IPS DF 6.9 (cell line): ENCODE results near the gene EHBP1.
"Not testable (repeated sequence)": the region's sequence is repeated elsewhere in the genome, so short reads cannot be mapped to it uniquely, and the experiment has no call there.

Experiments used
- DNase-seq: peaks from one replicate; pipeline ENCODE4 v3.0.0-alpha.2; 2013; ENCODE audit warnings: low read depth, low spot score
- H3K27ac ChIP-seq: one replicate; pipeline ENCODE4 v1.5.1; 2013; ENCODE audit warnings: low read length, control low read depth
- H3K27me3 ChIP-seq: 2 replicates; pipeline ENCODE4 v1.6.1; 2013; ENCODE audit warnings: mild to moderate bottlenecking, low read length; ENCODE audit not compliant: control insufficient read depth, insufficient read depth
- H3K36me3 ChIP-seq: 2 replicates; pipeline ENCODE4 v1.6.1; 2013; ENCODE audit warnings: low read length; ENCODE audit not compliant: control insufficient read depth, insufficient read depth
- H3K4me1 ChIP-seq: 2 replicates; pipeline ENCODE4 v1.6.1; 2013; ENCODE audit warnings: low read length; ENCODE audit not compliant: control insufficient read depth, insufficient read depth
- H3K4me3 ChIP-seq: 2 replicates; pipeline ENCODE4 v1.5.1; 2013; ENCODE audit warnings: mild to moderate bottlenecking, low read length
- H3K9me3 ChIP-seq: 2 replicates; pipeline ENCODE4 v1.6.1; 2013; ENCODE audit warnings: low read length, inconsistent platforms; ENCODE audit not compliant: control insufficient read depth, insufficient read depth
- WGBS: extraction: QIAGEN DNeasy Blood & Tissue Kit; methylation state at CpG from one replicate; pipeline ENCODE4 v1.1.7; 2013; ENCODE audit warnings: mixed read lengths, missing lambda C conversion rate; ENCODE audit not compliant: insufficient read length, insufficient coverage; 5-methylcytosine and 5-hydroxymethylcytosine counted together

The EHBP1 gene

DNA sequence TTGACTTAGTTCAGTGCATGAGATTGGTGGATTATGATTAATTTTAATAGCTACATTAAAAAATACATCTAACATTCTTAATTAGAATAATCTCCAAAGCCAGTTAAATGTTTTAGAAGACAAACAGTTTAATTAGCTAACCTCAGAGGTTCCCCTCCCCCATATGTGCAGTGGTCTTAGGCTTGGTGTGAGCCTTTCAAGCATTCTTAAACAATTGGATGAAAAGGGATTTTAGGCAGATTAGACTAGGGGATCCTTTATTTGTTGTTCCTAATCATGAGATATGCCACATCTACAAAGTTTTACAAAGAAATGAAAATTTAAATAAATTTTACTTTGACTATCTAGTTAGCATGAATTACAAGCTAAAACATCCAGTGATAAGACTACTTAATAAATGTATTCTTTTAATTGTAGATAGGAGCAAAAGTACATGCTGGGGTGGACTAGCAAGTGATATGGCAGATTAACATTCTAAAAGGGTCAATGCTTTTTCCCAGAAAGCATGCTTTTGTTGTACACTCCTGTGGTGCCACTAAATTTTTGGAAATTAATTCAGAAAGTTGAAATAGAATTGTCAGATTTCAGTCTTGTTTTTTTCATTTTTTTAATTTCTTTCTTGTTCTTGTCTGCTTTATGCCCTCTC is 302.4 kb downstream of the EHBP1 start:
- no peaks in the 10 kb centered on the region for H3K36me3 ChIP-seq
- no peaks in the 10 kb centered on the region for H3K27me3 ChIP-seq
- no peak overlapping the region for H3K27ac ChIP-seq
- no peak for DNase-seq
- H3K4me1 ChIP-seq: no peaks in the 10 kb centered on the region
- H3K4me3 ChIP-seq: no peak overlapping the region
- no peaks in the 10 kb centered on the region for H3K9me3 ChIP-seq

GRCh38 chr2:63008838-63009237 is 303.3 kb downstream of the EHBP1 start:
- H3K36me3 ChIP-seq: no peaks in the 10 kb centered on the region
- WGBS: no CpG with 5 or more reads among the region's 1 CpG

GRCh38 chr2:63009490-63009889 is 304.0 kb downstream of the EHBP1 start:
- no peaks in the 10 kb centered on the region for H3K36me3 ChIP-seq
- no peaks in the 10 kb centered on the region for H3K27me3 ChIP-seq
- DNase-seq: no peak
- H3K27ac ChIP-seq: no peak overlapping the region
- H3K9me3 ChIP-seq: no peaks in the 10 kb centered on the region
- no peak overlapping the region for H3K4me3 ChIP-seq
- H3K4me1 ChIP-seq: no peaks in the 10 kb centered on the region

More at GRCh38 chr2:63008838-63009237, 303.3 kb downstream of the EHBP1 start:
- H3K27ac ChIP-seq: no peak overlapping the region
- no peaks in the 10 kb centered on the region for H3K27me3 ChIP-seq
- H3K4me1 ChIP-seq: no peaks in the 10 kb centered on the region
- H3K4me3 ChIP-seq: no peak overlapping the region
- no peak for DNase-seq
- no peaks in the 10 kb centered on the region for H3K9me3 ChIP-seq

GRCh38 chr2:63012541-63012940 is 307.0 kb downstream of the EHBP1 start:
- no peaks in the 10 kb centered on the region for H3K36me3 ChIP-seq
- H3K9me3 ChIP-seq: no peaks in the 10 kb centered on the region
- WGBS: no CpG with 5 or more reads among the region's 1 CpG
- no peaks in the 10 kb centered on the region for H3K4me1 ChIP-seq
- DNase-seq: no peak
- no peaks in the 10 kb centered on the region for H3K27me3 ChIP-seq
- H3K27ac ChIP-seq: no peak overlapping the region
- H3K4me3 ChIP-seq: no peak overlapping the region

GRCh38 chr2:63013438-63013837 is 307.9 kb downstream of the EHBP1 start:
- Histone ChIP-seq H3K9me3 (no peaks in the 10 kb centered on the region), H3K27ac (no peak overlapping the region), H3K4me3 (no peak overlapping the region), H3K27me3 (no peaks in the 10 kb centered on the region), H3K36me3 (no peaks in the 10 kb centered on the region), H3K4me1 (no peaks in the 10 kb centered on the region)
- WGBS: no CpG with 5 or more reads among the region's 8 CpGs
- no peak for DNase-seq

- H3K4me3 ChIP-seq: no peak overlapping the region
- H3K4me1 ChIP-seq: no peaks in the 10 kb centered on the region
- no peak overlapping the region for H3K27ac ChIP-seq
- H3K36me3 ChIP-seq: no peaks in the 10 kb centered on the region
- H3K27me3 ChIP-seq: no peaks in the 10 kb centered on the region
- no peak for DNase-seq
- no peaks in the 10 kb centered on the region for H3K9me3 ChIP-seq
- WGBS: no CpG with 5 or more reads among the region's 3 CpGs
Measured at GRCh38 chr2:63015389-63015788, 309.9 kb downstream of the EHBP1 start.

GRCh38 chr2:63018439-63018838 is 312.9 kb downstream of the EHBP1 start:
- H3K27me3 ChIP-seq: no peaks in the 10 kb centered on the region
- no peak overlapping the region for H3K27ac ChIP-seq
- no peaks in the 10 kb centered on the region for H3K36me3 ChIP-seq
- H3K4me3 ChIP-seq: no peak overlapping the region
- H3K9me3 ChIP-seq: no peaks in the 10 kb centered on the region
- WGBS: no CpG with 5 or more reads among the region's 2 CpGs
- no peak for DNase-seq
- H3K4me1 ChIP-seq: no peaks in the 10 kb centered on the region

- no CpG with 5 or more reads among the region's 8 CpGs for WGBS
- not testable (repeated sequence) for H3K4me1 ChIP-seq
Measured at GRCh38 chr2:63019686-63020085, 314.2 kb downstream of the EHBP1 start.

DNA sequence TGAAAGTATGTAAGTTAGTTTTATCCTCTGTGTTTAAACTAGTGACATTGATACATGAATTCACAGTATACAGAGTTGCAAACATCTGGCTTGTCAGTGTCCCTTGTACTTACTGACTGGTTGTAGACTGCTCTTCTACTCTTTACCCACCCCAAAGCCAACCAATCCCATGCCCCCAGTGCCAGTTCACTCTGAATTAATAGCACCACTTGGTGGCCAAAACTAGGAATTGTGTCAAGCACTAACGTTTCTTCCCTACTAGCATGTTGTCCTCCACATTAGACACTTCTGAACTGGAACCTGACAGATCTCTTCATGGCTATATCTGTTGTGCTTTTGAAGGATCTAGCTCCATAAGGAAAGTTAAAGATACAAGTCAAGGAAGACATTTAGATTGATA is 317.9 kb downstream of the EHBP1 start:
- H3K9me3 ChIP-seq: no peaks in the 10 kb centered on the region
- no peak overlapping the region for H3K27ac ChIP-seq
- DNase-seq: no peak
- WGBS: no CpG with 5 or more reads among the region's 1 CpG
- no peak overlapping the region for H3K4me3 ChIP-seq
- no peaks in the 10 kb centered on the region for H3K4me1 ChIP-seq
- no peaks in the 10 kb centered on the region for H3K27me3 ChIP-seq
- H3K36me3 ChIP-seq: no peaks in the 10 kb centered on the region

More at GRCh38 chr2:63019686-63020085, 314.2 kb downstream of the EHBP1 start:
- not testable (repeated sequence) for H3K27ac ChIP-seq, H3K36me3 ChIP-seq, H3K9me3 ChIP-seq, DNase-seq, H3K27me3 ChIP-seq, H3K4me3 ChIP-seq

DNA sequence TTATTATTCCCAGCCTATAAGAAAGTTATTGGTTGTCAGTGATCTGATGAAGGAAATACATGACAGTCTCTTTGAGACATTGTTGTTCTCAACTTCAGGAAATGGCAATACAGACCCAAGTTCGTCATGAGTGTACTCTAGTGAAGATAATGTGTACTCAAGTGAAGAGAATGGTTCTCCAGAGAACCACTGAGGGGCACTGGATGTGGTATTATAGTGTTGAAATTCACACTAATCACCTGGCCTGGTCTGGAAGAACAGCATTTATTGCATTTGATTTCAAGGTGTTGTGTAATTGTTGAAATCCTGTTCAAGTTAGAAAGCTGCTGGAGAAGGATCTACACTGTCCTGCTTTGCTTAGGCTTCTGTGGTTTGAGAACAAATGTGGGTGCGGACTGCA is 321.7 kb downstream of the EHBP1 start:
- no peaks in the 10 kb centered on the region for H3K36me3 ChIP-seq
- no peaks in the 10 kb centered on the region for H3K27me3 ChIP-seq
- no peak for DNase-seq
- H3K27ac ChIP-seq: no peak overlapping the region
- H3K9me3 ChIP-seq: no peaks in the 10 kb centered on the region
- H3K4me3 ChIP-seq: no peak overlapping the region
- no peaks in the 10 kb centered on the region for H3K4me1 ChIP-seq
- WGBS: no CpG with 5 or more reads among the region's 2 CpGs

- H3K27ac ChIP-seq: no peak overlapping the region
- H3K4me3 ChIP-seq: no peak overlapping the region
- no peaks in the 10 kb centered on the region for H3K27me3 ChIP-seq
- H3K36me3 ChIP-seq: no peaks in the 10 kb centered on the region
- DNase-seq: no peak
- no CpG with 5 or more reads among the region's 1 CpG for WGBS
- H3K4me1 ChIP-seq: no peaks in the 10 kb centered on the region
- no peaks in the 10 kb centered on the region for H3K9me3 ChIP-seq
Measured at GRCh38 chr2:63029058-63029457, 323.5 kb downstream of the EHBP1 start.
